Measurements from ENCODE around the gene CDH6.

- TF ChIP-seq CTCF (conservative IDR thresholded peaks at IDR 0.05) (no peak), ZFX (IDR thresholded peaks at IDR 0.05) (no peak)
Observed at GRCh38 chr5:31357038-31357437, 163.6 kb downstream of the CDH6 start.

Data from C4-2B (cell line).